Adrenal gland (tissue), 5 donors: ENCODE results near the gene EPC2.

ENCODE experiments used
- POLR2A ChIP-seq, 2 donors: fragments of 450-650 bp; IDR thresholded peaks; one replicate each; pipeline ENCODE4 v1.6.1; 2017; ENCODE audit warnings: antibody characterized with exemption in 2 of 2, mild to moderate bottlenecking in 2 of 2, moderate library complexity in 1 of 2
- TF ChIP-seq, protein P1 (sequence below), 6 experiments: fragments of 450-650 bp in 4 of 6; fragments of 200-600 bp in 2 of 6; sonication (generic) in 1 of 6; IDR thresholded peaks; 1 replicate in 5 of 6; 2 replicates in 1 of 6; pipeline versions ENCODE4 v1.5.1 to v1.8.0; 2016 to 2021; ENCODE audit warnings: antibody characterized with exemption in 6 of 6, mild to moderate bottlenecking in 2 of 6, moderate library complexity in 1 of 6
- donor health status: DM: no; HTN: no; CAD: no.

DNA sequence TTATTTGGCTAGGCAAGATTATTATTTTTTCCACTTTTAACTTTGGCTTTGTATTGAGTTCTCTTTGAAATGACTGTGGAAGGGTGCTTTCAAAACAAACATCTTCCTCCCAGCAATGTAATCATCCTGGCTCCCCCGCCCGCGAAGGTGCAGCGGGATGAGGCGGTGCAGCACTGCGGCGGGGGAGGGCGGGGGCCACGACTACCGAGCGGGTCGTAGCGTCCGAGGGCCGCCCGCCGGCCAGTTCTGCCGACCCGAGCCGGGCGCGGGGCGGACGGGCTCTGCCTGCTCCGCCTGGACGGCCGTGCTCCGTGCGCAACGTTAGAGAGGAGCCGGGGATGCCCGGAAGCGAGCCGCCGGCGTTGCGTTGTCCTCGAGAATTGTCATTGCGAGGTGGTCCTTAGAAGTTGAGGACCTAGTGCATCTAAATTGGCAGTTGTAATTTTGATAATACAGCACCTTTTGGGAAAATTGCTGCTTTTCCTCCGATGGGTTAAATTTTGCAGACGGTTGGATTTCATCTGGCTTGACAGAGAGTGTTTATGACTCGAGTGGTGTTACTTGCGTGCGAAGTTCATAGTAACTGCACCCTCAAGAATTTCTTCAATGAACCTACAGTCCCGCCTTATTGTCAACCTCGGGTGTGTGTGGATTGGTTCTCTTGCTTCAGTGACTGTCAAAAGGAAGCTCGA, 1.1 kb downstream of the EPC2 start:
- TF ChIP-seq, protein P1, sequence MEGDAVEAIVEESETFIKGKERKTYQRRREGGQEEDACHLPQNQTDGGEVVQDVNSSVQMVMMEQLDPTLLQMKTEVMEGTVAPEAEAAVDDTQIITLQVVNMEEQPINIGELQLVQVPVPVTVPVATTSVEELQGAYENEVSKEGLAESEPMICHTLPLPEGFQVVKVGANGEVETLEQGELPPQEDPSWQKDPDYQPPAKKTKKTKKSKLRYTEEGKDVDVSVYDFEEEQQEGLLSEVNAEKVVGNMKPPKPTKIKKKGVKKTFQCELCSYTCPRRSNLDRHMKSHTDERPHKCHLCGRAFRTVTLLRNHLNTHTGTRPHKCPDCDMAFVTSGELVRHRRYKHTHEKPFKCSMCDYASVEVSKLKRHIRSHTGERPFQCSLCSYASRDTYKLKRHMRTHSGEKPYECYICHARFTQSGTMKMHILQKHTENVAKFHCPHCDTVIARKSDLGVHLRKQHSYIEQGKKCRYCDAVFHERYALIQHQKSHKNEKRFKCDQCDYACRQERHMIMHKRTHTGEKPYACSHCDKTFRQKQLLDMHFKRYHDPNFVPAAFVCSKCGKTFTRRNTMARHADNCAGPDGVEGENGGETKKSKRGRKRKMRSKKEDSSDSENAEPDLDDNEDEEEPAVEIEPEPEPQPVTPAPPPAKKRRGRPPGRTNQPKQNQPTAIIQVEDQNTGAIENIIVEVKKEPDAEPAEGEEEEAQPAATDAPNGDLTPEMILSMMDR (IDR thresholded peaks at IDR 0.05), result no peak
- peak in 1 of 2 donors; percentile 61 for TF ChIP-seq POLR2A (IDR thresholded peaks at IDR 0.05)
